Type B pancreatic cell (in vitro differentiated cells): ENCODE data around the gene ADCY4. TPM values are rescaled to one million over a fixed set of nuclear protein-coding genes. Genes with fewer than 3 reads are reported as not detected.
"Not testable (repeated sequence)": the region's sequence is repeated elsewhere in the genome, so short reads cannot be mapped to it uniquely, and the experiment has no call there.

ENCODE experiments used
- DNase-seq: peaks from one replicate; pipeline ENCODE4 v3.0.0; 2021; ENCODE audit warnings: mixed read lengths; ENCODE audit not compliant: unreplicated experiment; ENCODE audit errors: extremely low spot score
- H3K27ac Mint-ChIP-seq: 2 replicates; pipeline ENCODE4 v1.8.0; 2021; ENCODE audit warnings: mild to moderate bottlenecking, mixed read lengths
- H3K27me3 Mint-ChIP-seq: 2 replicates; pipeline ENCODE4 v1.8.0; 2021; ENCODE audit warnings: mixed read lengths
- H3K36me3 Mint-ChIP-seq: 2 replicates; pipeline ENCODE4 v1.8.0; 2021; ENCODE audit warnings: mixed read lengths
- H3K4me1 Mint-ChIP-seq: one replicate; pipeline ENCODE4 v1.8.0; 2021; ENCODE audit warnings: mixed read lengths; ENCODE audit not compliant: unreplicated experiment
- H3K4me3 Mint-ChIP-seq: 2 replicates; pipeline ENCODE4 v1.8.0; 2021; ENCODE audit warnings: mild to moderate bottlenecking, mixed read lengths
- H3K9me3 Mint-ChIP-seq: 2 replicates; pipeline ENCODE4 v1.8.0; 2021; ENCODE audit warnings: mixed read lengths
- CTCF ChIP-seq: fragments of 200-600 bp; sonication (generic); conservative IDR thresholded peaks from 2 replicates; pipeline ENCODE4 v1.5.0; 2021; ENCODE audit warnings: antibody characterized with exemption, mild to moderate bottlenecking
- total RNA-seq: library from RNA; stranded (reverse); gene quantifications from 2 replicates; pipeline ENCODE4 v1.2.1, GENCODE V29; 2021; ENCODE audit warnings: low replicate concordance

The ADCY4 gene
- total RNA-seq, 1 donor from 2014 or later = 2.5 TPM

GRCh38 chr14:24372701-24373416 is 38.0 kb upstream of the ADCY4 start:
- DNase-seq = no peak
- H3K4me1 Mint-ChIP-seq = peaks cover 11% of the 10 kb centered on the region

GRCh38 chr14:24371605-24372004 is 36.7 kb upstream of the ADCY4 start:
- Mint-ChIP-seq H3K4me1 (peaks cover 12% of the 10 kb centered on the region), H3K4me3 (peak overlapping the region; percentile 48), H3K27ac (peak overlapping the region; percentile 16)
- H3K36me3 Mint-ChIP-seq, H3K9me3 Mint-ChIP-seq, H3K27me3 Mint-ChIP-seq, DNase-seq: not testable (repeated sequence)

More at GRCh38 chr14:24372701-24373416, 38.0 kb upstream of the ADCY4 start:
- Mint-ChIP-seq H3K27ac (no peak overlapping the region), H3K4me3 (no peak overlapping the region), H3K27me3 (no peaks in the 10 kb centered on the region), H3K36me3 (no peaks in the 10 kb centered on the region), H3K9me3 (no peaks in the 10 kb centered on the region)
- TF ChIP-seq CTCF = no peak

- H3K9me3 Mint-ChIP-seq = no peaks in the 10 kb centered on the region
- peak overlapping the region; percentile 16 for H3K27ac Mint-ChIP-seq
- H3K36me3 Mint-ChIP-seq = no peaks in the 10 kb centered on the region
- DNase-seq = no peak
- no peak for TF ChIP-seq CTCF
- peak overlapping the region; percentile 34 for H3K4me3 Mint-ChIP-seq
- H3K4me1 Mint-ChIP-seq = peaks cover 16% of the 10 kb centered on the region
- no peaks in the 10 kb centered on the region for H3K27me3 Mint-ChIP-seq
Measured at GRCh38 chr14:24370748-24371147, 35.9 kb upstream of the ADCY4 start.

GRCh38 chr14:24369907-24370687 is 35.2 kb upstream of the ADCY4 start:
- H3K4me3 Mint-ChIP-seq = peak overlapping the region; percentile 22
- H3K4me1 Mint-ChIP-seq = peaks cover 19% of the 10 kb centered on the region
- H3K36me3 Mint-ChIP-seq = no peaks in the 10 kb centered on the region
- no peak for TF ChIP-seq CTCF
- H3K27ac Mint-ChIP-seq = no peak overlapping the region
- DNase-seq = no peak
- no peaks in the 10 kb centered on the region for H3K27me3 Mint-ChIP-seq
- H3K9me3 Mint-ChIP-seq = no peaks in the 10 kb centered on the region

GRCh38 chr14:24369463-24369862 is 34.6 kb upstream of the ADCY4 start:
- peak overlapping the region; percentile 72 for H3K27ac Mint-ChIP-seq
- no peaks in the 10 kb centered on the region for H3K27me3 Mint-ChIP-seq
- H3K36me3 Mint-ChIP-seq = no peaks in the 10 kb centered on the region

More at GRCh38 chr14:24369463-24369862, 34.6 kb upstream of the ADCY4 start:
- H3K4me1 Mint-ChIP-seq = peaks cover 19% of the 10 kb centered on the region
- H3K9me3 Mint-ChIP-seq = no peaks in the 10 kb centered on the region
- peak overlapping the region; percentile 86 for H3K4me3 Mint-ChIP-seq
- no peak for TF ChIP-seq CTCF
- no peak for DNase-seq
